ENCODE results near the gene CTRL.

CTRL gene

DNA sequence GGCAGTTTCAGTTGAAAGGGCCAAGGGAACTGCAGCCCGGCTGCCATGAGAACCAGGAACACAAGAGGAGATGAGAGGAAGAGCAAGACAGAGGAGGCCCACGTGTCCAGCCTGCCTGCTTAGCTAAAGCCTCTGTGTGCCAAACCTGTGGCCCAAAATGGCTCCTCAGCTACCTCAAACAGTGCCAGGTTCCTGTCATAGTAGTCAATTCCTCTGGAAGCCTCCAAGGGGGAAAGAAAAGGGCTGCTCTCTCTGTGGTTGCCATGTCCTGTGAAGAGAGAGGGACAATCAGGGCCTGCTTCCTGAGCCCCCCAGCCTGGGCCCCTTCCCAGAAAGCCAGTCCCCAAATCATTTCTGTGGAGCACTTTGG lies 31.6 kb upstream of the CTRL start:
- no peak for DNase-seq (ENCODE audit: low read depth in 3 of 3)

DNA sequence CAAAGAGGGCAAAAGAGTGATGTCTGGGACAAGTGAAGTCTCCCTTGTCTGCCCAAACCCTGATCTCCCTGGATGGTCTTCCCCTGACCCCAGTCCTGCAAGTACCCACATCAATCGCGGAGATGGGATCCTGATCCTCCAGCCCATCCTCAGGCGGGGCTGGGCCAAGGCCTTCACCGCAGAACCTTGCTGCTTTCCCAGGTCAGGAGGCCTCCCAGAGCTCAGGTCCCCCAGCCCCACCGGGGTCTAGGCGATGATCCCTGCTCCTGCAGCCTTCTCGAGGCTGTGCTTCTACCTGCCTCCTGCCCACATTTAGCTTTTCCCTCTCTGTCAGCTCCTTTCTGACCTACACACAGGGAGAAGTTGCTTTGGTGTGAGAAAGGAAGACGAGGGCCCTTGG lies 30.5 kb upstream of the CTRL start:
- DNase-seq (ENCODE audit: low read depth in 3 of 3): no peak

DNA sequence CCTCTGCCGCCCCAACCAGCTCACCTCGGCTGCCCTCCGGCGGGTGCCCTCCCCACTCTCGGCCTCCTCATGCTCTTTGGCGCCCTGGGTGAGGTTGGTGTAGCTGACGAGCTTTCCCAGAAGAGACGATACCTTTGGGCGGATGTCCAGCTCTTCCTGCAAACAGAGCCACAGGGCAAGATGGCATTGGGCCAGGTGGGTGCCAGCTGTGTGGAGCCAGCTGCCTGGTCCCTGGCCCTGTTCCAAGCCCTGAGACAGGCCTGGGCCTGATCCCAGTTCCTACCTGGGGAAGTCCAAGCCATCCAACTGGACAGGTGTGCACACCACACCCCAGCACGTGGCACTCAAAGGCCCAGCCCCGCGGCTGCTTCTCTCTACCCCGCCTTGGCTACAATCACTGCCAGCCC lies 29.9 kb upstream of the CTRL start:
- DNase-seq (ENCODE audit: low read depth in 3 of 3): no peak

DNA sequence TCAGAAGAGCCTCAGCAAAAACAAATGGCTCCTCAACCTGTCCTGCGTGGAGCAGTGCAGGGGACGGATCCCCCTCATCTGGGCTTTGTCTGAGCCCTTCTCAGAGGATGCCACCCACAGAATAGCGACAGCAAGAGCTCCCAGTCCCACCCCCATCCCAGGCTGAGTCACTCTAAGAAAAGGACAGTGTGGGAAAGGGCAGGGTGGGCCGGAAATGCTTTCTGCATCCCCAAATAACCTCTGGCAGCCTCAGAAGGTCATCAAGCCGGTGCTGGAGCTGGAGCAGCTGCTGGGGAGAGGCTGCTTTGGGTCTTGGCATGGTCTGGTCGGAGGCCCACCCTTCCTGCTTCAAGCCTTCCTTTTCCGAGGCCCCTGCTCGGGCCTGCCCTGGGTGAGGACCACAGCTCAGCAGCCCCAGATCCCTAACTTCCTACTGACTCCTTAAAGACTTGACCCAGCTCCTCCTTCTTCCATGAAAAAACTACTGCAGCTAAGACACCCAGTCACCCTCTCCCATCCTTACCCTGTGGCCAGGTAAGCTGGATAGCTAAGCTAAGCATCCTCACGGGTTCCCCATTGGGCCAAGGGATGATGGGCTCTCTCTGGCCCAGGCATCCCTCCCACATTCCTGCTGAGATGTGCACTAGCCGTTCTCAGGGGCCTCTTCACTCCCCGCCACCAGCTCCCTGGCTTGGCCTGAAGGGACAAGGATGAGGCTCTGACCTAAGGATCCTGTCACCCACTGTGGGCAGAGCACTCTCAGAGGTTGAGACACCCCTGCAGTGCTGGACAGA lies 28.1 kb upstream of the CTRL start:
- no peak for DNase-seq (ENCODE audit: low read depth in 3 of 3)

DNA sequence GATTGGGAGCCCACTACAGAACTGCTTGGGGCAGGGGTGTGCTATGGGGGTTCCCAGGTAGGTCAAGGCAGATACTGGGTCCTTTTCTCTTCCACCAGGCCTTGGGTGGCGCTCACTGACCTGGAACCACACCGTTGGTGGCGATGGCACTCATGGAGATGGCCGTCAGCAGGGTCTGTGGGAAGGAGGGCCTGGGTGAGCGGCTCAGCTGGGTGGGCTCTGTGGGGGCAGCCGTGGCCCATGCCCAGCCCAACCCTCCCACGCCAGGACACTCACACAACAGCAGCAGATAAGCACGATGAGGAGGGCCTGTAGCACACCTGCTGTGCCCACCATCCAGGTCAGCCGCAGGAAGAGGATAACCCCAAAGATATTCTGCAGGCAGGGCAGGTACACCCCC lies 26.0 kb upstream of the CTRL start:
- no peak for DNase-seq (ENCODE audit: low read depth in 3 of 3)

DNA sequence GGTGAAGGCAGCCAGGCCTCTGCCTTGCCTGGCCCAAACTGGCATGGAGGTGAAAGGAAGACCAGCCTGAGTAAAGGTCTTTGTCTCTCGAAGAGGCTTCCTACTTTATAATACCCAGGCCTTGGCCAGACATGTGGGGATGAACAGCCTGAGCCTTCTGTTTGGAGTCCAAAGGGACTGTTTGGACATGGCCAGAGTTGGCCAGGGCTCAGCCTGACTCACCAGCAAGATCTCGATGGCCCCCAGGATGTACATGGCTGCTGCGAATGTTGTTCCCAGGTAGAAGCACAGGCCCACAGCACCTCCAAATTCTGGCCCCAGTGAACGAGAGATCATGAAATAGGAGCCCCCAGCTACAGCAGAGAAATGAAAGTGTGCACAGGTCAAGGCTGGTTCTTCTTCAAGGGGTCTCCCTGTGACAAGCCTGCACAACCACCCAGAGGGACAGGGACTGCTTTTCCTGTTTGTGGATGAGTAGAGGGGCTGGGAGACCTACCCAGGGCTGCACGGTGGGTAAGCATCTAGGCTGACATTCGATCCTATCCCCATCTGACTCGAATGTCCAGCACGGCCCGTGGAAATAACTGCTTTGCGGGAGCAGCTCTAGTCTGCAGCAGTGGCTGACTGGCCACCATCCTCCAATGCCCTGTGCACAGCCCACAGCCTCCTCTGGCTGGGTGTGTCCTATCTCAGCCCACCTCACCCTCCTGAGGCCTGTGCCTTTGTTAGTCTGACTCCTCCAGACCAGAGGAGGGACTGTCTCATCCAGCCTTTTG lies 22.9 kb upstream of the CTRL start:
- no peak for DNase-seq (ENCODE audit: low read depth in 3 of 3)

DNA sequence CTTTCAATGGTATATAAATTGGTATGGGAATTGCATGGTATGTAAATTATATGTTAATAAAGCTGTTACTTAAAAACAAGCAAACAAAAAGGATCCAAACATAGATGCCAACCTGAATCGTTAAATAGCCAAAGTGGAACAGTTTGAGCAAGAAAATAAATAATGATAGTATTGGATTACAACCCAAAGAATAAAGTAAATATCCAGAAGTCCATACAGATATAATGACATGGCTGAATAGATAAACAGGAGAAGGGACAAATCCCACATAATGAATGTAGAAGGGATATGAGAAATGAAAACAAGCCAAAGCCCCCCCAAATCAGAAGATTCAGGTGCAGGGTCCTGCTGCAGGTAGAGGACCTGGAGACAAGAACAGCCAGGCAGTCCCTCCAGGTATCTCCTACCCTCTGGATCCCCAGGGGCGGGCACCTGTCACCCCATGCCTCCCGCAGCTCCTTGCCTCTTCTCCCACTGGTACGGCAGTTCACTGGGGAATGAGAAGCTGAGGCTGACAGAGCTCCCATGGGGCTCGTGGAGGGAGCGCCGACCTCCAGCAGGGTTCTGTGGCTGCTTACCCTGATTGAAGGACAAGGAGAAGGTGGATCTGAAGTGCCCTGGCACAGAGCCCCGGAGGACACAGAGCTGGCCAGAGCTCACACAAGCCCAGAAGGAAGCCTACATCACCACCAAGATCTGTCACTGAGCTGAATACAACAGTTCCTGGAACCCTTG lies 22.1 kb upstream of the CTRL start:
- DNase-seq (ENCODE audit: low read depth in 3 of 3): no peak

DNA sequence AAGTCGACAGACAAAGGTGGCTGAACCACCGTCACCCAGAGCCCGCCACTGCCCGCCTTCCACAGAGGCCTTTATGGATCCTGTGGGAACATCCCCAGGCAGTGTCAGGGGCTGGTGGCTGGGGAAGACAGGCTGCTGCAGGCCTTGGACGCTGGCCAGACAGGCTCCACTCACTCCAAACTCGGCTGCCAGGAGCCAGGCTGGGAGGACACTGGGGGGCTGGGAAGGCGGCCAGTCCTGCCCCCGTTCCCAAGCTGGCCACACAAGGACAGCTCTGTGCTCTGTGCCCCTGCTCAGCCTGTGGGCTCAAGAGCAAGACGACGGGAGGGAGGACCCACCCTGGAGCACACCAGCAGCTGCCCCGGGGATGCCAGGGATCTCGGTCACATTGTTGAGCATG lies 19.8 kb upstream of the CTRL start:
- DNase-seq (ENCODE audit: low read depth in 3 of 3): no peak

DNA sequence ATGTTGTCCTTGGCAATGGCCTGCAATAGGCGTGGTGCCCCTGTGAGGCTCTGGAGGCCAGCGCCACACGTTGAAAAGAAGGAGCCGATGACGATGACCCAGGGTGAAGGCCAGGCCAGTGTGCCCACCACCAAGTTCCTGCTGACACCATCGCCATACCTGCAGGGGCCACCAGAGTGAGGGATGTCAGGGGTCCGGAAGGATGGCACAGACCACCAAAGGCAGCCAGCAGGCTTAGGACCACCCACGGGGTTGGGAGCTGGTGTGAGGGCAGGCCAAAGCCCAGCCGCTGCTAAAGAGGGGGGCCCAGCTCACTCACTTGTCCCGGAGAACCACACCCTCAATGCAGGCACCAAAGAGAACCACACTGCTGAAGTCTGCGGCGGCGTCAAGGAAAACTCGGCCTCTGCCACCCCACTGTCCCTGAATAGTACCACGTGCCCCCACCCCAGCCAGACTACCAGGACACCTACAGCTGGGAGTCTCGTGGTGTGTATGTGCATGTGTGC lies 18.7 kb upstream of the CTRL start:
- no peak for DNase-seq (ENCODE audit: low read depth in 3 of 3)

DNA sequence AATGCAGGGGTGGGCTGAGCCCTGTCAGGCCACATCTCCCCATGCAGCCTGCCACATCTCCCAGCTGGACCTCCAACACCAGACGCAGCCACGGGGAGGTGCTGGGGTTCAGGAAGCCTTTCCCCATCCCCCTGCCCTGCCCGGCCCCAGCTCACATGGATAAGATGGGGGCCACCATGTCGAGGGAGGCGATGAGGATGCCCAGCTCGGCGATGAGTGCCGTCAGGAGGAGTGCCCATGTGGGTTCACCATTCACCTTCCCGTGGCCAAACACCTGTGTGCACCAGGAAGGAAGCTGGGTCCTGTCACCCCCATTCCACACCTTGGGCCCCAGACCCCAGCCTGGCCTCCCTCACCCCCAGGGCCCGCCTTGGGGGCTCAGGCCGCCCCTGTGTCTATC lies 18.0 kb upstream of the CTRL start:
- DNase-seq (ENCODE audit: low read depth in 3 of 3): no peak

DNA sequence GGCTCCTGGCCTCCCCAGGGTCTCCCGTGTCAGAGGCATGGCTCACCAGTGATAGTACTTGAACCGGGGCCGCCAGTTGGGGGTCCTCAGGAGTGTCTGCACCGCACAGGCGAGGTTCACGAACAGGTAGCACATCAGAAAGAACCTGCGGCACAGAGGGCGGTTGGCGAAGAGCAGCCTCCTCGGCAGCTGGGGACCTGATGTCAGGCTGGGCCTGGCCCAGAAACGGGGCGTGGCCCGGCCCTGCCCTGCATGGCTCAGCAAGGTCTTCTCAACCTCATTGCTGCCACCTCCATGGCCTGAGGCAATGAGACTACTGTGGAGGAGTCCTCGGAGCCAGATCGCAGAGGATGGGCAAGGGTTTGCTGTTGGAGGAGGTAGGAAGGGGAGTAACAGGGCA lies 16.4 kb upstream of the CTRL start:
- DNase-seq (ENCODE audit: low read depth in 3 of 3): no peak

DNA sequence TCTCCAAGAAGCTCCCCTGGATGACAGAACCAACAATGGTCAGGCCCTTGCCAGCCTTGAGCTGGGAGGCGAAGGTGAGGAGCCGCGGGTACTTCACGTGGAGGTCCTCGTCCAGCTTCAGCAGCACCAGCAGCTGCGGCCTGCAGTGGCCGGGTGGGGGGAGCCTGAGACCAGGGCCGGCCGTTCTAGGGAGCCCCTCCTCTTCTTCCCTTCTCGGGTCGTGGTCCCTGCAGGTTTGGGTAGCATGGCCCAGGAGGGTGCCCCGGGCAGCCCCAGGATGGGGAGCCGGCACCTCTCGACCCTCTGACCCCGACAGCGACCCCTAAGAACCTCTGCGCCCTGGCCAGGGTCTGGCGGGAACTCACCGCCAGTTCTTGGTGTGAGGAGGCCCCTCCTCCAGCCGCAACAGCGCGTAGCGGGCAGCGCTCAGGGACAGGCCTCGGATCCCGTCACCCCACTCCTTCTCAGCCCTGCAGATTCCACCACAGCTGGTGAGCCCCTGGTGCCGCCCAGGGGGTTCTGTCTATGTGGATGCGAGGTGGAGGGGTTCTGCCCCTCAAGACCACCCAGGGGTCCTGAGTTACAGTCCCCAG lies 15.4 kb upstream of the CTRL start:
- DNase-seq (ENCODE audit: low read depth in 3 of 3): no peak

DNA sequence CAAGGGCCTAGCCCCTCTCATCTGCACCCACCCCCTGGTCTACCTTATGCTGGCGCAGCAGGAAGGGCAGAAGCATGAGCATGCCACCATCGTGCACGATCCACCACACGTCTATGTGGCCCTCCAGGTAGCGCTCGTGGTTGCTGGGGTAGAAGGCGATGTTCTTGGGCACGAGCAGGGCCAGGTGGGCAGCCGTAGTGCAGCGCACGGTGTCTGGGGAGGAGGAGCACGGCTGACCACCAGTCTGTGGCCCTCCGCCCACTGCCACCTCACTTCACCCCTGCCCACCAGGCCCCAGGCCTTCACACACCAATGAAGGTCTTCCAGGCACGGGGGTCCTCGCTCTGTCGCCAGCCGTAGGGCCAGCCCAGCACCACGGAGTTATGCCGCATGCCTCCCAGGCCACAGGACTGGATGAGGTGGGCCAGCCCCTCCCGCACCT lies 14.5 kb upstream of the CTRL start:
- DNase-seq (ENCODE audit: low read depth in 3 of 3): no peak

DNA sequence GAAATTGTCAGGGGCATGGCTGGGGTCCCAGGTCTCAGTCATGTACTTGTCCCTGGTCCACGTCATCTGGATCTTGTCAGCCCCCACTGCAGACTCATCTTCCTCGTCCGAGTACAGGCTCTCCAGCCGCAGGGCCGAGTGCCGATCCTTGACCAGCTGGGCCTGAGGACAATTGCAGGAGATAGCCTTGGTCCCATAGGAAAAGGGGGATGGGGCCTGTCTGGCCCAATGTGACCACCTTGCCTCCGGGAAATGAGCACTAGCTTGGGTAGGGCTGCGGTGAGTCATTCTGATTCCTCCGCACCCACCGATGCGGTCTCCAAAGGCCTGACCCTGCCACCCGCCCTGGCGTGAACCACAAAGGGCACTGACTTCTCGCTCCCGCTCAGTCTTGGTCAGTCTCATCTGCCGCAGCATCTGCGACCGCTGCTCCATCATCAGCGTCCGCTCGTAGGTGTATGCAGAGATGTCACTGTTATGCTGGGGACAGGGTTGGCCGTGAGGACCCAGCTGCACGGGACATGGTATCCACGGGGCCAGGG lies 13.8 kb upstream of the CTRL start:
- DNase-seq (ENCODE audit: low read depth in 3 of 3): no peak

DNA sequence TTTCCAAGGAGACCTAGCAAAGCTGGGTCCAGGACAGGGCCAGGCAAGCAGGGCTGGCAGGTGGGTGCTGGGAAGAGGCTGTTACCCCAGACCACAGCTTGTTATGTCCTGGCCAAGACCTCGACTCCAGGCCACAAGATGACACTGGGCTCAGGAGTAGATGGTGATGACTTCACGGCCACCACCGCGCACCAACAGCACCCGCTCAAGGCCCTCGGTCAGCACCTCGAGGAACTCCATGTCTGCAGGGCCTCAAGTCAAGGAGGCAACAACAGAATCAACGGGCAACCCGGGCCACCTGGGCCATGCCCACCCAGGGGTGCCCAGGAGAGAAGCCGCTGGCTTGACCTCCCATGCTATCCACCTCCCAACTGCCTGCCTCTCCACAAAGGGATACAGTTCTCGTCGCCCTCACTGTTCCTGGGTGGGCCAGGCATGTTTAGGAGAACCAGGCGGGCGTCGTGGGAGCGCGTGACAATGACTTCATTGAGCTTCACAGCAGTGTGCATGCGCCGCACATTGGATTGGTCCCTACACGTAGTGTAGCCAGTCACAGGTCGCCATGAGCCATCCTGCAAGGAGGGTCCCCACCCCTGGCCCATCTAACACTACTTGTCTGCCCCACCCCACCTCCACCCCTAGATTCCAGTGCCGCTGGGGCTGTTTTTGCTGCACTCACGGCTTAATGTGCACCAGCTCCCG lies 13.2 kb upstream of the CTRL start:
- no peak for DNase-seq (ENCODE audit: low read depth in 3 of 3)

DNA sequence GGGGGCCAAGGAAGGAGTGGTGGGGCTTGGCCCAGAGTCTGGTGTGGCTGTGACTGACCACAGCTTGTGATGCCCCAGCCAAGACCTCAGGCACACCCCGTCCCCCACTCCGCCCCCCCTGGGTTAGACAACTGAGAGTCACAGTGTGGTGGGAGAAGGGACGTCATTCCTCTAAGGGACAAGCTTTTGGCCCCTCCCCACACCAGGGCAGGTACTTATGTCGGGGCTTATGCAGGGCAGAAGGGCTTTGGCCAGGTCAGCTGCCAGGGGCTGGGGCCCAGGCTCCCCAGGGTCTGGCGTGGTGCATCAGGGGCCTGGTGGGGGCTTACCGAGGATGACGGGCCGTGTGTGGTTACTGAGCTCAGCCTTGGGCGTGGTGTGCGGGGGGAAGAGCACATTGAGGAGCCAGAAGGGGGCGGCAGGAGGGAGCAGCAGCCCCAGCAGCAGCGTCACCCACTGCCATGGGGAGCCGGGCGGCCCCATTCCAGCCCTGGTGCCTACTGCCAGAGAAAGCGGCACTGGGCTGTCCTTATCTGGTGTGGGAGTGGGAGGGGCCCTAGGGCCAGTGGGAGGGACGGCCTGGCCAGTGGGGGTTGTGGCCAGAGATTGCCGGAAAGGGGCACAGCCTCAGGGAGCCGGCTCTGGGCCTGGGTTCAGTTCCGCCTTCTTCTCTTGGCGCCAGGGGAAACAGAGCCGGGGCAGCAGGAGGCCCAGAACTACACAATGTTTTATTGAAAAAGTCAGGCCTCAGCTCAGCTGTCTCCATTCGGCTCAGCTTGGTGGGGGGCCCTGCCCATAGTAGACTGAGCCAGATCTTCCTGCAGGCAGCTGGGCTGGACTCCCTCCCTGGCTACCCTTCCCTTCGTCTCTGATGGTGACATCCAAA lies 12.2 kb upstream of the CTRL start, which contains the start of gene LCAT:
LCAT (minus strand) TSS at position 502 of the 886 bp plus-strand sequence; CDS start at position 483, 19 bp downstream.
- DNase-seq (ENCODE audit: low read depth in 3 of 3): no peak

DNA sequence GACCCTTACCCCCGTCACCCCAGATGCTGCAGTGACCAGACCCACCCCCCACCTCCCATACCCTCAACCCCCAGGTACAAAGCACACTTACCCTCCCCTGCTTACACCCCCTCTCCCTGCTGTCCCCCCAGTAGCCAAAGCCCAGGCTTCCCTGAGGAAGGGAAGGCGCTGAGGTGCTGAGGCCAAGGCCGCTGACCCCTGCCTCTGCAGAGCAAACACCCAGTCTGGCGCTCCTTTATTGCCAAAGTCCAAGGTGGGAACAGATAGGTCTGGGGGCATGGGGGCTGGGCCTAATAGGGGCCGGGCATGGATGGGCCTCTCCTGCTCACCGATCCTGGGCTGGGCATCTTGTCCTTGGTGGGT lies 11.6 kb upstream of the CTRL start:
- DNase-seq (ENCODE audit: low read depth in 3 of 3): no peak

DNA sequence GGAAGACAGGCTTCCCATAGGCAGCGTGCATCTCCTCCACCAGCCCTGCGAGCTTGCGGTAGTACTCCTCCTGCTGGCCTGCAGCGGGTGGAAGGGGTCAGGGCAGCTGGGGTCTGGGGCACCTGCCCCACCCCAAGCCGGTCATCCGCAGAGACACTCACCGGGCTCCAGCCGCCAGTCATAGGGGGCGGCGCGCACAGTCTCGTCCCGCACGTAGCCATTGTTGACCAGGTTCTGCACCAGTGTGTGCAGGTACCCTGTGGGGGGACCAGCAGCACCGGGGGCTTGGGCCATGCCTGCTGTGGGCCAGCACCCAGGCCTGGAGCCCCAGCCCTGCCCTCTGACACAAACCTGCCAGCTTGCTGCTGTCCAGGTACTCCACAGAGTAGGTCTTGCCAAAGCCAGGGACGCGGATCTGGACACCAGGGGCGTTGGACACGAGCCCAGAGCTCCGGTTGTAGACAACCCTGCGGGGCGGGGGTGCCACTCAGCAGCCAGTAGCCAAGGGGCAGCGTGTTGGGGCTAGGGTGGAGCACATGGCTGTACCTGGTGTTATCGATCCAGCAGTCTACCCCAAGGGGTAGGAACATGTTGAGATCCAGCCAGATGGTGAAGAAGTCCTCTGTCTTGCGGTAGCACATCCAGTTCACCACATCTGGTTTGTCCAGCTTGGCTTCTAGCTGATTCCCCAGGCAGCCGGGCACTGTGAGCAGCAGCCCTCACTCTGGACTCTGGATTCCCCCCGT lies 11.0 kb upstream of the CTRL start:
- no peak for DNase-seq (ENCODE audit: low read depth in 3 of 3)

DNA sequence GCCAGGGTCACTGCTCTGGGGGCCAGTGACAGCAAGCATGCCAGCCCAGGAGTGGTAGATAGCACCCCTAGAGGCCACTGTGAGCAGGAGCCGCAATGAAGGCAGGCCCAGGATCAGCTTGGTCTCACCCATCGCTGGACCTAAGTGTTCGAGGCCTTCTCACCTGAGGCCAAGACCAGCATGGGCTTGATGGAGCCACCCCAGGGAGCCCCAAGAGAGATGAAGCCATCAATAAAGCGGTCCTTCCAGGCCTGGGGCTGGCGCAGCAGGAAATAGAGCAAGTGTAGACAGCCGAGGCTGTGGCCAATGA lies 10.5 kb upstream of the CTRL start:
- no peak for DNase-seq (ENCODE audit: low read depth in 3 of 3)
